Muscle layer of duodenum (tissue), 2 donors: ENCODE measurements around the gene PRKG1.
"Not testable (repeated sequence)": the region's sequence is repeated elsewhere in the genome, so short reads cannot be mapped to it uniquely, and the experiment has no call there.

Source experiments
- H3K27ac ChIP-seq: one replicate; pipeline ENCODE4 v1.7.0; 2013; ENCODE audit warnings: mild to moderate bottlenecking, low read length
- H3K27me3 ChIP-seq: one replicate; pipeline ENCODE4 v1.7.0; 2013; ENCODE audit warnings: low read depth, mild to moderate bottlenecking, control low read depth, low read length
- H3K36me3 ChIP-seq, 2 donors: one replicate each; pipeline ENCODE4 v1.7.0; 2013; ENCODE audit warnings: low read length in 2 of 2, control low read depth in 1 of 2, mild to moderate bottlenecking in 1 of 2; ENCODE audit not compliant: insufficient read depth in 2 of 2, control insufficient read depth in 1 of 2
- H3K4me1 ChIP-seq, 2 donors: one replicate each; pipeline ENCODE4 v1.7.0; 2013; ENCODE audit warnings: low read length in 2 of 2, mild to moderate bottlenecking in 2 of 2, control low read depth in 1 of 2, moderate library complexity in 1 of 2; ENCODE audit not compliant: insufficient read depth in 2 of 2, control insufficient read depth in 1 of 2
- H3K4me3 ChIP-seq, 2 donors: one replicate each; pipeline ENCODE4 v1.7.0; 2013; ENCODE audit warnings: low read length in 2 of 2, low read depth in 1 of 2, mild to moderate bottlenecking in 1 of 2
- H3K9me3 ChIP-seq, 2 donors: one replicate each; pipeline ENCODE4 v1.7.0; 2013; ENCODE audit warnings: low read length in 2 of 2, control low read depth in 1 of 2, mild to moderate bottlenecking in 1 of 2; ENCODE audit not compliant: control insufficient read depth in 1 of 2
- donor health status: healthy.

The PRKG1 gene

GRCh38 chr10:51729822-51730555, 655.7 kb downstream of the PRKG1 start:
- no peak overlapping the region for H3K27ac ChIP-seq
- no peaks in the 10 kb centered on the region for H3K27me3 ChIP-seq
- no peak overlapping the region for H3K4me3 ChIP-seq
- H3K36me3 ChIP-seq: no peaks in the 10 kb centered on the region
- no peaks in the 10 kb centered on the region for H3K9me3 ChIP-seq
- peaks cover 0 to 4% of the 10 kb centered on the region in 2 donors for H3K4me1 ChIP-seq

DNA sequence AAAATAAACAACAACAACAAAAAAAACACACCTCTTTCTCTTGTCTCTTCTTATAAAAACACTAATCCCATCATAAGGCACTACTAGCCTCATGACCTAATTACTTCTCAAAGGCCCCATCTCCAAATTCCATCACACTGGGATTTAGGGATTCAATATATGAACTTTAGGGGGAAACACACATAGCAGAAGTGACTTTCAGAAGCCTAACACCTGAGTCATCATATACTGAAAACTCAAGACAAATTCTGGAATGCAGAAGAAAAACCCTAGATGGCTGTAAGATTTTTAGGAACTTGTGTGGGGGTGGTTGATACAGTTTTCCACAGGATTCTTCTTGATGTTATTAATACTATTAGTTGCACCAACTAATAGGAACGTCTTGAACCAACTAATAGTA, 658.8 kb downstream of the PRKG1 start:
- H3K9me3 ChIP-seq: no peaks in the 10 kb centered on the region
- H3K36me3 ChIP-seq: no peaks in the 10 kb centered on the region
- no peak overlapping the region for H3K4me3 ChIP-seq
- no peak overlapping the region for H3K27ac ChIP-seq
- no peaks in the 10 kb centered on the region for H3K27me3 ChIP-seq
- H3K4me1 ChIP-seq: peaks cover 0 to 5% of the 10 kb centered on the region in 2 donors

DNA sequence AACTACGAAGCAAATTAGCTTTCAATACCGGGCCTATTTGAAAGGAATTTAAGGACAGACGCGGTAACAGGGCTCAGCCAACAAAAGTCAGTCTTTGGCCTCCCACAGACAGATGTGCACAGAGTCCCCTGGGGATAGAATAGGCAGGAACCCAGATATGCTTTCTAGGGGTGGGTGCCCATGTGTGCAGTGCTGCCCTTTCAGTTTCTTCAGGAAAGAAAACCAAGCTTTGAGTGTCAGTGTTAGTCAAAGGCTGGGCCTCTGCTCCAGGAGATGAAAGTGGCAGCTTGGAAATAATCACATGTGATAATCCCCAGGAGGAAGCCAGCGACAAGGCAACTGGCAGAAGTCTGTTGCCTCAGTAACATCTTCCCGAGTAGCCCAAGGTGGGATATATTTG, 668.9 kb downstream of the PRKG1 start:
- Histone ChIP-seq H3K4me1 (no peaks in the 10 kb centered on the region), H3K9me3 (no peaks in the 10 kb centered on the region), H3K27me3 (no peaks in the 10 kb centered on the region), H3K4me3 (no peak overlapping the region), H3K36me3 (no peaks in the 10 kb centered on the region), H3K27ac (no peak overlapping the region)

GRCh38 chr10:51744235-51745000, 670.1 kb downstream of the PRKG1 start:
- Histone ChIP-seq H3K4me3 (no peak overlapping the region), H3K27me3 (no peaks in the 10 kb centered on the region), H3K4me1 (no peaks in the 10 kb centered on the region), H3K9me3 (no peaks in the 10 kb centered on the region), H3K27ac (no peak overlapping the region), H3K36me3 (no peaks in the 10 kb centered on the region)

DNA sequence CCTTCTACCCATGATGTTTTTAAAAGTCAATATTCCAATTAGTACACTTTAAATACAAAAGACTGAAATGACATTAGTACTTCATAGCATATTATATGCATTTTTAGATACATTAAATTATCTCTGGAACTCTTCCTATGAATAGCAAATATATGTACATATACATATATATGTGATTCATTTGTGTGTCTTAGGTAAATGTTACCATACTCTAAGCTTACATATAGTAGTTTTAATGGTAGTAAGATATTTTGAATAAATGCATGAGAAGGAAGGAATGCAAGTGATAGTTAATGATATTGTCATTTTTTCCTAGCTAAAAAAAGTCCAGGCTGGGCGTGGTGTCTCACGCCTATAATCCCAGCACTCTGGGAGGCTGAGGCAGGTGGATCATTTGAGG, 671.1 kb downstream of the PRKG1 start:
- Histone ChIP-seq H3K9me3 (no peaks in the 10 kb centered on the region), H3K4me3 (no peak overlapping the region), H3K27me3 (no peaks in the 10 kb centered on the region), H3K36me3 (no peaks in the 10 kb centered on the region), H3K27ac (no peak overlapping the region), H3K4me1 (no peaks in the 10 kb centered on the region)

DNA sequence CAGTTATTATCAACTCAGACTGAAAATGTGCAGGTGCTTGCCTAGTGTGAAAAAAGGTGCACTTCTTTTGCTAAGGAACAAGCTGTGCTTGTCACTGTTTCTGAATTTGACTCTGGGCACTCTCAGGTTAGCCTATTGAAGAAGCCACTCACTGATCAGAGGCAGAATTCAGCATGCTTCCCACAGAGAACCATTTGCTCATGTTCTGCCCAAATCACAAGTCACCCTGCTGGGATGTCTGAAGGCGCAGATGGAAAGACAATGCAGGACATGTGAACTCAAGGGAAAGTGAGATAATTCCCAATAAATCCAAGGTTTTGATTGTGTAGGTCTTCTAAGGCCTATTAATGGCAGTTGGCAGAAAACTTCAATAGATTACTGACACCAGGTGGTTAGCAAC, 672.9 kb downstream of the PRKG1 start:
- Histone ChIP-seq H3K4me1 (no peaks in the 10 kb centered on the region), H3K27me3 (no peaks in the 10 kb centered on the region), H3K4me3 (no peak overlapping the region), H3K27ac (no peak overlapping the region), H3K9me3 (no peaks in the 10 kb centered on the region), H3K36me3 (no peaks in the 10 kb centered on the region)

DNA sequence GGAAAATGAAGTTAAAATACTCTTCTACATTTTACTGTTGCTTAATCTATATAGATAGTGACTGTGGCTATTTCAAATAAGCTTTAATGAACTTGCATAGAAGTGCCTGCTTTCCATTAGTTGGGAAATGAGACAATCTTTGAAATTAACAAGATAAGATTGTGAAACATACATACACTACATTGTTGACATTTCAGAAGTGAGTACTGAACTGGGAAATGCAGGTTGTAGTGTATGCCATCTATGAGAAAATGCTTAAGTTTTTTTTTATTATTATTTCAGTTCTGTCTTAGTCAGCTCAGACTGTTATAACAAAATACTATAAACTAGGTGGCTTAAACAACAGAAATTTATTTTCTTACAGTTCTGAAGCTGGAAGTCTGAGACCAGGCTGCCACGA, 674.7 kb downstream of the PRKG1 start:
- Histone ChIP-seq H3K4me1 (no peaks in the 10 kb centered on the region), H3K27ac (no peak overlapping the region), H3K4me3 (no peak overlapping the region), H3K9me3 (no peaks in the 10 kb centered on the region), H3K36me3 (no peaks in the 10 kb centered on the region), H3K27me3 (no peaks in the 10 kb centered on the region)

DNA sequence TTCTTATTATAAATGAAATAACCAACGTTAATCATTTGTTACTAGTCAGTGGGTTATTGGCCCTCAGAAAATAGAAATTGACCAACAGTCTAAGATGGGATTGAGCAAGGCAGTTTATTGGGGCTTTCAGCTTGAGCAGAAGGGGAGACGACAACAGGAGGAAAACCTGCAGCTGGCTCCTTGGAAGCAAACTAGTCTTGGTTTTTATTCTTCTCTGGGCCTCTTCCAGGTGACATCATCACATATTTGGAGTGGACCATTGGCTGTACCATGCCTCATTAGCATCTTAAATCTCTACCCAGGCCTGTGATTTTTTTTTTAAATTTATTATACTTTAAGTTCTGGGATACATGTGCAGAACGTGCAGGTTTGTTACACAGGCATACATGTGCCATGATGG, 684.1 kb downstream of the PRKG1 start:
- H3K4me3 ChIP-seq: no peak overlapping the region
- no peak overlapping the region for H3K27ac ChIP-seq
- peaks cover 0 to 4% of the 10 kb centered on the region in 2 donors for H3K4me1 ChIP-seq
- H3K36me3 ChIP-seq: no peaks in the 10 kb centered on the region
- no peaks in the 10 kb centered on the region for H3K27me3 ChIP-seq
- no peaks in the 10 kb centered on the region for H3K9me3 ChIP-seq

DNA sequence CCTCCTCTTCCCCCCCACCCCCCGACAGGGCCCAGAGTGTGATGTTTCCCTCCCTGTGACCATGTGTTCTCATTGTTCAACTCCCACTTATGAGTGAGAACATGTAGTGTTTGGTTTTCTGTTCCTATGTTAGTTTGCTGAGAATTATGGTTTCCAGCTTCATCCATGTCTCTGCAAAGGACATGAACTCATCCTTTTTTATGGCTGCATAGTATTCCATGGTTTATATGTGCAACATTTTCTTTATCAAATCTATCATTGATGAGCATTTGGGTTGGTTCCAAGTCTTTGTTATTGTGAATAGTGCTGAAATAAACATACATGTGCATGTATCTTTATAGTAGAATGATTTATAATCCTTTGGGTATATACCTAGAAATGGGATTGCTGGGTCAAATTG, 684.6 kb downstream of the PRKG1 start:
- not testable (repeated sequence) for H3K36me3 ChIP-seq, H3K4me3 ChIP-seq, H3K4me1 ChIP-seq, H3K9me3 ChIP-seq, H3K27me3 ChIP-seq, H3K27ac ChIP-seq

GRCh38 chr10:51759896-51760534, 685.7 kb downstream of the PRKG1 start:
- H3K9me3 ChIP-seq: no peaks in the 10 kb centered on the region

DNA sequence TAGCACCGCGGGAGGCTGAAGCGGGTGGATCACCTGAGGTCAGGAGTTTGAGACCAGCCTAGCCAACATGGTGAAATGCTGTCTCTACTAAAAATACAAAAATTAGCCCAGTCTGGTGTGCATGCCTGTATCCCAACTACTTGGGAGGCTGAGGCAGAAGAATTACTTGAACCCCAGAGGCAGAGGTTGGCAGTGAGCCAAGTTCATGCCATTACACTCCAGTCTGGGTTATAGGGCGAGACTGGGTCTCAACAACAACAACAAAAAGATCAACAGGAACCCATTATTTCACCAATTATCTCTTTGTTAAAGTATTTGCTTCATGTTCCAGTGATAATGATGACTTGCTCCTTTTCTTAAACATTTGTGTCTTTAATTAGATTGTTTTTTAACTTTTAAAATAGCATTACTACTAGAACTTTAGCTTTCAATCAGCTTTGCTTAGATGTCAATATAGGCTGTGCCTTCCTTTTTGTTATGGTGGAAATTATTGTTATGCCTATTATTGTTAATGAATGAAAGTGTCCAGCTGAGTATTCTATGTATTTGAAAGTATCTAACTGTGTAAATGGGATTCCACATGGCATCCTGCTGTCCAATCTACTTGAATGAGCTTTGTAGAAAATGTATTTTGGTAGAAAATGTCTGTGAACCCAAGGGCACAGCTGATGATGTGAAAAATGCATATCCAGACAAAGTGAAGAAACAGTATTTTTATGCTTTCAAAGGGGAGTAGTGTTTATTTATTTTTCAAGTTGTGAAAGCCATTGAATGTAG, 686.8 kb downstream of the PRKG1 start:
- Histone ChIP-seq H3K36me3 (no peaks in the 10 kb centered on the region), H3K4me1 (no peaks in the 10 kb centered on the region), H3K4me3 (no peak overlapping the region), H3K27ac (no peak overlapping the region), H3K9me3 (no peaks in the 10 kb centered on the region), H3K27me3 (no peaks in the 10 kb centered on the region)

More at GRCh38 chr10:51759896-51760534, 685.7 kb downstream of the PRKG1 start:
- Histone ChIP-seq H3K36me3 (no peaks in the 10 kb centered on the region), H3K27me3 (no peaks in the 10 kb centered on the region), H3K4me3 (no peak overlapping the region), H3K4me1 (peaks cover 0 to 2% of the 10 kb centered on the region in 2 donors), H3K27ac (no peak overlapping the region)
